NCI-H1694 treated with DMSO at 0.1 percent for 48 hours (cell line): ENCODE data around the gene TMEM185B.

Experiments
- DNase-seq: peaks from one replicate; lab custom pipeline; 2025; lab: John Stamatoyannopoulos, UW

TMEM185B gene

GRCh38 chr2:120231564-120231973, 8.4 kb upstream of the TMEM185B start:
- no peak for DNase-seq

GRCh38 chr2:120230515-120231471, 7.6 kb upstream of the TMEM185B start:
- DNase-seq, result no peak

GRCh38 chr2:120229341-120229740, 6.1 kb upstream of the TMEM185B start:
- no peak for DNase-seq

- DNase-seq, result peak; percentile 28
Observed at GRCh38 chr2:120228503-120228902, 5.3 kb upstream of the TMEM185B start.

DNA sequence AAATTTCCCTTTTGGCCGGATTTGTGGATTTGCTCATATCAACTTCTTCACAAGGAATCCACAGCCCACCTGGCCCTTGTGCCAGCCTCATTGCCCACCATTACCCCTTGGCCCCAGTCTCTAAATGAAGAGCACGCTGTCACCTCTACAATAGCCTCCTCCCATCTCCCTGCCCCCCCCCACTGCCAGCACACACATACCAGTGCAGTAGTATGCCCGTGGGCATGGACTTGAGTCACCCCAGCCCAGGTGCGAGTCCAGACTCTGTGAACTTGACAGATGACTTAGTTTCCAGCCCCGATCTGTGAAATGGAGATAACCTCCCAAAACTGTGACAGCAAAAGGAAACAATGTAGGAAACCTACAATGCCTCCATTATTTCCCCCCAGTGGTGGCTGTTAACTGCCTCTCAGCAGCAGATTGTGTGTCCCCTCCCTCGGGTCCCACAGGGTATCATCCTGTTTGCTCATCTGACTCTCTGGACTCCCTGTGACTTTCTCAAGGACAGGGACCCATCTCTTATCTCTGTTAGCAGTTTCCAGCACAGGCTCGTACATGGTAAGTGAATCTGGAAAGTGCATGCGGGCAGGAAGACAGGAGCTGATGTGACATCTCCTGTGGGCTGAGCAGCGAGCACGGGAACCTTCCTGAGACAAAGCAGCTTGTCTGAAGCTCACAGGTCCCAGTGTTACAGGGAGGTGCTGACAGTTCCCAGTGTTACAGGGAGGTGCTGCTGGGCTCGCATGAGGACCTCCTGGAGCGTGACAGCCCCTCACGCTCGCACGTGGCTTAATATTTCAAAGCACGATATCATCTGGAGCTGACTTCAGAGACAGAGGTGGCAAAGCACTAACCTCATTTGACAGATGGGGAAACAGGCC, 4.2 kb upstream of the TMEM185B start:
- DNase-seq, result no peak

DNA sequence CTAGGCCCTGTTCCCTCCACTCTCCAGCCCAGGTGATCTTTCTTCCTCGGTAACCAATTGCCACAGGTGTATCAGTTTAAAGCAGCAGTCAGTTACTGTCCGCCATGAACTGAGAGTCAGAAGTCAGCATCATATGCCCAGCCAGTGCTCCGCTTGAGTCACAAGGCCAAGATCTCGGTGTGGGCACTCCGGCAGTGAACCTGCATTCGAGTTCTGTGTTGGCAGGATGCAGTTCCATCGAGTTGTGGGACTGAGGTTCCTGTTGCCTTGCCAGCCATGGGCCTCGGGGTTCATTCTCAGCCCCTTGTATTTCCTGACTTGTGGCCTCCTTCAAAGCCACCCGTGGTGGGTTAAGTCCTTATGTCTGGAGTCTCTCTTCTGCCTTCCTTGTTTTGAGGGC, 3.1 kb upstream of the TMEM185B start:
- DNase-seq, result no peak

- no peak for DNase-seq
Observed at GRCh38 chr2:120225549-120226065, 2.4 kb upstream of the TMEM185B start.

DNA sequence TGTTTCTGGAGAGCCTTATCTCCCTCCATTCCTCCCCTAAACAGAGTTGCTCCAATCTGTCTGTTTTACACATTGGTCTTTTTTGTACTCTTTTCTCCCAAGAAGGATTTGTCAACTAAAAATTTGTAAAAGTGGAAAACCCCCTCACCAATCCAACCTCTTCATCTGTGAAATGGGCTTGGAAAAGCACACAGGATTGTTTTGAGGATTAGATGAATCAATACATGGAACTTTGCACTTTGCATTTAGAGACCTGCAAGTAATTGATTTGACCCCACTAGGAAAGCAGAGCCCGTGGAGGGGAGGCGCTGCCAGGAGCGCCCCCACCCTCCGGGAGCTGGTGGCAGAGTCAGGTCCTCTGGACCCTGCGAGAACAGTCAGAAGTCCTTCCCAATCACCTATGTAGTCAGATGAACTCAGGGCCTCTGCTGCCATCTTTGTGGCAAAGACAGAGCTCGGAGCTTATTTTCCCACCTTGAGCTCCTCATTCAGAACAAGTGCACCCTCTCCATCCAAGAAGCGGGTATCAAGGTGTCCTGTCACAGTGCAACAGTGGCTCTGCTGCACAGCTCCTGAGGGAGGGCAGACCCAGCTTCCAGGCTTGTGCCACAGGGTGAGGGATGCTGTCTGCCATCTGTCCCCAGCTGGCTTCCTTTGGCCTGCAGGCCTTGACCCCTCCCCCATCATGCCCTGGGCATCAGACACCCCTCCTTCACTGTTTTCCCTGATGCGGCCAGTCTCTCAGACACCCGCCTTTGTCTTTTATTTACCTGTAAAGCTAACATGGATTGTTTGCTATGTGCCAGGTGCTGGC, 1.7 kb upstream of the TMEM185B start:
- DNase-seq, result no peak

GRCh38 chr2:120224256-120224655, 1.1 kb upstream of the TMEM185B start:
- DNase-seq, result no peak

DNA sequence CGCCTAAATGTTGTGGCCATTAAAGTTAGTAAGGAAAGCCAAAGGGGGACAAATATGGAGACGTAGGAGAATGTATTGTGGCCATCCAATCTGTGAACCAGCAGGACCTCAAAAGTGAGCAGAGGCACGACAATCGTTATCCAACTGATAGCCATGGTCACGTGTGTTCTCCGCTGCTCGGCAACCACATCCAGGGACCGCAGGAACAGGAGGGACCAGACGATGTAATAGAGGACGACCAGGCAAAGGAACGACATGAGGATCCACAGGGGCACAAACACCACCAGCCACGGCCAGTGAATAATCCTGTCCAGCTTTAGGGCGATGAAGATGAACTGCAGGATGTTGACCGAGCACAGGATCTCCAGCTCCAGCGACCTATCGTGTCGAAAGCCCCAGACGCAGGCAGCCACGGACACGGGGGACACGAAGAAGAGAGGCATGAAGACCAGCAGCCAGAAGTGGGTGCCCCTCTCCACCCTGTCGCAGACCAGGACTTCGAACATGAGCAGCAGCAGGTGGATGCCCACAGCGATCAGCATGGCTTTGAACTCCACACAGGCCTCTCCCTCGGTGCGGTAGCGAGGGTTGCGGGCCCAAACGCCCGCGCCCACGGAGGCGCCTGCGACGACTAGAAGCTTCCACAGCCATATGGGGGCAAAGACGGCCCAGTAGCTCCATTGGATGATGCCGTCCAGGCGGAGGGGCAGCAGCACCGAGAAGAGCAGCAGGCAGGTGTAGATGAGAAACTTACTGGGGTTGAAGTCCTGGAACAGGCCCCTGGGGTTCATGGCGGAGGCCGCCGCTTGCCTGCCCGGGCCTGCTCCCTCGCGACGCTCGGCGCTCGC, 790 bp downstream of the TMEM185B start:
- DNase-seq, result no peak

- DNase-seq, result no peak
Observed at GRCh38 chr2:120221616-120222015, 1.6 kb downstream of the TMEM185B start.

DNA sequence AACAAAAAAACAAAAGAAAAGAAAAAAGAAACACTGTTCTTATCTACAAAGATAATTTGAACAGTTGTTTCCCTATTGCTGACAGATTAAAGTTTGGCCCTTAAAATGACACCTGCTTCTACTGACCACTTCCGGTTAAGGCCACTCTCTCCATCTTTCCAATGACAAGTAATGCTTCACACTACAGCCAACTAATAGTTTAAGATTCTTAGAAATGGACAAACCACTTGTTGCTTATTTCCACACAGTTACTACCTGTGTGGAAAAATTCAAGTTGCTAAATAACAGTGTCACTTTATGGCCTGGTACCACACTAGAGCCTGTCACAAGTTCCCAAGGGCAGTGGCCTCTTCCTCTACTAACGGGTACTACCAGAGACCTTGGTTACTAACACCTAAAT, 2.4 kb downstream of the TMEM185B start:
- no peak for DNase-seq

DNA sequence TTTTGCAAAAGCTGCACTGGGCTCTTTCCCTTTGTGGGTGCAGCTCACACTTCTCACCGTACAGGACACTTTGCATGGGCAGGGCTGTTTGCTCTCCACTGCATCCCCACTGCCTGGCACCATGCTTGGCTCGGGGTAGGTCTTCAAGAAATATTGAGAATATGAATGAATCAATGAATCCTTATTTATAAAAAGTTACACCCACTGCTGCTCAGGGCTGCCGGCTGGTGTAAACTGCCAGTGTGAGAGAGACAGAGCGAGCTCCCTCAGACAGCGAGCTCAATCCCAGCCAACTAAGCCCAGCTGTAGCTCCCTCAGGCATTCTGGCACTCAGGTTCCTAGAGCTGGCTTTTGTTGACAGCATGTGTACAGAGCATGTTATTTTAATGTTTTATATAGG, 3.4 kb downstream of the TMEM185B start:
- DNase-seq, result no peak

GRCh38 chr2:120219291-120219690, 3.9 kb downstream of the TMEM185B start:
- no peak for DNase-seq

DNA sequence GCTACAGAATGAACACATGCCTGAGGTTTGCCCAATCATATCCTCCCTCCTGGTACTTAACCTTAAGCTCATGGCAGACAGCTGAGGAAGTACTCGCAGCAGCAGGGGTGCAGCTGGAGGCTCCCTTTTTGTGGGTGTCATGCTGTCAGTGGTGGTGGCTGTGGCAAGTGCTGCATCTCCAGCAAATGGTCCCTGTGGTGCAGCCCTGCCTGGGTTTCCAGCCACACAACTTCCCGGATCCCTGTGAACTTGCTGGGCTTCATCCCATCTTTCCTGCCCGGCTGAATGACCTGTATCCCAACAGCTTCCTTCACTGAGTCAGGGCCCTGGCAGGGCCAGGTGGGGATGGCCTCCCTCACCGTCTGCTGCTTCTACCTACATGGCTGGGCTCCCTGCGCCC, 5.0 kb downstream of the TMEM185B start:
- DNase-seq, result no peak

- no peak for DNase-seq
Observed at GRCh38 chr2:120210270-120210693, 12.9 kb downstream of the TMEM185B start.

GRCh38 chr2:120209427-120210269, 13.6 kb downstream of the TMEM185B start:
- DNase-seq, result no peak

DNA sequence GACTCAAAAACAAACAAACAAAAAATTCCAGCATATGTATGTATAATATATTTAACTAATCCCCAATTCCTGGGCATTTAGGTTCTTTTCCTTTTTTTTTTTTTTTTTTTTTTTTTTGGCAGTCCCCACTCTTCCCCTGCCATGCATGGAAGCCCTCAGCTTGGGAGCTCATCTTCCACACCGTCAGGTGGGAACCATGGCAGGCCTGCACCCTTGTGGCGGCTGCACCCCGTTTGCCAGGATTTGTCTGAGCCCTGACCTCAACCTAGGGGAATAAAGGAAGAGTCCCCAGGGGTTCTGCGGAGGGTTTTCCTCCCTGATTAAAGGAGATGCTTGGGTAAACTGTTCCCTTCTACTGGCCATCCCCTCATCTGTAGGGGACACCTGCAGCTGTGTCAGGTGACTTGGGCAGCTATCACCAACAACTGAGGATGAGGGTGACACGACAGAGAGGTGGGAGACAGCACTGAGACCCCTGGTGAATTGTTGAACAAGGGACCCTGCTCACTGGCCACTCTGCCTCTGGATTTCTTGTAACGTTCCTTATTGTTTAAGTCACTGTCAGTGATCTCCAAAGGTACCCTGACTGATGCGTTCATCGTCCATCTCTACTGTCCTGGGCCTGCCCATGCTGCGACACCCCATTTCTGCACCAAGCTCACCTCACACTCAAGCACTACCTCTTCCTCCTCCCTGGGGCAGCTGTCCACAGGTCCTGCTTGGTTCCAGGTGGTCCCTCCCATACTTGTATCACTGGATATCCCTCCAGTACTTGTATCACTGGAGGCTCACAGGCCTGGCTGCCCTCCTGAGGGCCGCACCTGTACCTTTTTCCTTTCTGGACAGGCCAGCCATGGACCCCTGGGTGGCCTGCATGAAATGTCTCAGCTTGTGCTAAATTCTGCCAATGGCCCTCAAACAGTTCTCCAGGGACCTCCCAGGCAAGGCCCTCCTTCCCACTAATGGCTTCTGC, 14.5 kb downstream of the TMEM185B start:
- DNase-seq, result no peak
